Measurements from ENCODE around the gene PTPN7. TPM values are rescaled to one million over a fixed set of nuclear protein-coding genes. Genes with fewer than 3 reads are reported as not detected.

PTPN7 gene
- total RNA-seq, 4 donors from 2014 or later, result 1.3 to 4.3 (median 2.1) TPM

DNA sequence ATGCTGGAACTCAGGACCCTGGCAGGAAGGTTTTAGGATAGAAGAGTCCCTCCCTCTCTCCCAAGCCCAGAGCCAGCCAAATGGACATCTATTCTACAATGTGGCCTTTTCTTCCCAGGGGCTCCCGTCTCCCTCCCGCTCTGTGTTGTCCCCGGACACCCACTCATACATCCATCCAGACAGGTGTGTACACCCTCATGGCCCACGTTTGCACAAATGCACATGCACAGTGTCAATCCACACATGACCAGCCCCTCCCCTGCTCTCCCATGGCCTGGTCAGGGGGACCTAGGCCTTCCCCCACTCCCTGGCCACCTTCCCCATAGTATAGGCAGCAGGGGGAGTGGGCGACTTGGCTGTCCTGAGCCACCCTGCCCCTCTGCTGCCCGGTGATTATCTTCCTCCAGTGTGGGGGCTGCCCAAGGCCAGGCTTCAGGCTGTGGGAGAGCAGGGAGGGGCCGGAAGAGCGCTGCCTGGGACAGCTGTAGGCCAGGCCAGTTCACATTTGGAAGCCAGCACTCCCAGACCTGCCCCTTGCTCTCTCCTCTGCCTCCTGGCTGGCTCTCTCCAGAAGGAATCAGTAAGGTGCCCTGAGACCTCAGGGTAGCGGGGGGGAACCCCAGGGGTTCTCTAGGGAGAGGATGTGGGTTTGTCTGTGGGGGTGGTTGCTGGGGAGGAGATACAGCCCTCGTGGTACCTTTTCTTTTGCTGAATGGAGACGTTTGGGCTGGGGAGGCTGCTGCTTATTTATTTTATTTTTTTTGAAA, 4.1 kb upstream of the PTPN7 start:
- H3K27ac ChIP-seq, result no peak overlapping the region
- no peaks in the 10 kb centered on the region for H3K36me3 ChIP-seq
- no peak for TF ChIP-seq POLR2A (IDR thresholded peaks at IDR 0.05)
- TF ChIP-seq, protein P1, sequence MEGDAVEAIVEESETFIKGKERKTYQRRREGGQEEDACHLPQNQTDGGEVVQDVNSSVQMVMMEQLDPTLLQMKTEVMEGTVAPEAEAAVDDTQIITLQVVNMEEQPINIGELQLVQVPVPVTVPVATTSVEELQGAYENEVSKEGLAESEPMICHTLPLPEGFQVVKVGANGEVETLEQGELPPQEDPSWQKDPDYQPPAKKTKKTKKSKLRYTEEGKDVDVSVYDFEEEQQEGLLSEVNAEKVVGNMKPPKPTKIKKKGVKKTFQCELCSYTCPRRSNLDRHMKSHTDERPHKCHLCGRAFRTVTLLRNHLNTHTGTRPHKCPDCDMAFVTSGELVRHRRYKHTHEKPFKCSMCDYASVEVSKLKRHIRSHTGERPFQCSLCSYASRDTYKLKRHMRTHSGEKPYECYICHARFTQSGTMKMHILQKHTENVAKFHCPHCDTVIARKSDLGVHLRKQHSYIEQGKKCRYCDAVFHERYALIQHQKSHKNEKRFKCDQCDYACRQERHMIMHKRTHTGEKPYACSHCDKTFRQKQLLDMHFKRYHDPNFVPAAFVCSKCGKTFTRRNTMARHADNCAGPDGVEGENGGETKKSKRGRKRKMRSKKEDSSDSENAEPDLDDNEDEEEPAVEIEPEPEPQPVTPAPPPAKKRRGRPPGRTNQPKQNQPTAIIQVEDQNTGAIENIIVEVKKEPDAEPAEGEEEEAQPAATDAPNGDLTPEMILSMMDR (IDR thresholded peaks at IDR 0.05), result no peak
- 90 to 94% methylated on average over 7 to 9 of the region's 11 CpGs for WGBS, 2 donors
- no peak overlapping the region for H3K4me3 ChIP-seq (replicated peaks in 1 of 3)
- no peaks in the 10 kb centered on the region for H3K9me3 ChIP-seq
- H3K27me3 ChIP-seq, result no peaks in the 10 kb centered on the region
- DNase-seq, result no peak
- peaks cover 3 to 5% of the 10 kb centered on the region in 2 donors for H3K4me1 ChIP-seq
- intact Hi-C loops (cut with DNase I), result no loop called here

DNA sequence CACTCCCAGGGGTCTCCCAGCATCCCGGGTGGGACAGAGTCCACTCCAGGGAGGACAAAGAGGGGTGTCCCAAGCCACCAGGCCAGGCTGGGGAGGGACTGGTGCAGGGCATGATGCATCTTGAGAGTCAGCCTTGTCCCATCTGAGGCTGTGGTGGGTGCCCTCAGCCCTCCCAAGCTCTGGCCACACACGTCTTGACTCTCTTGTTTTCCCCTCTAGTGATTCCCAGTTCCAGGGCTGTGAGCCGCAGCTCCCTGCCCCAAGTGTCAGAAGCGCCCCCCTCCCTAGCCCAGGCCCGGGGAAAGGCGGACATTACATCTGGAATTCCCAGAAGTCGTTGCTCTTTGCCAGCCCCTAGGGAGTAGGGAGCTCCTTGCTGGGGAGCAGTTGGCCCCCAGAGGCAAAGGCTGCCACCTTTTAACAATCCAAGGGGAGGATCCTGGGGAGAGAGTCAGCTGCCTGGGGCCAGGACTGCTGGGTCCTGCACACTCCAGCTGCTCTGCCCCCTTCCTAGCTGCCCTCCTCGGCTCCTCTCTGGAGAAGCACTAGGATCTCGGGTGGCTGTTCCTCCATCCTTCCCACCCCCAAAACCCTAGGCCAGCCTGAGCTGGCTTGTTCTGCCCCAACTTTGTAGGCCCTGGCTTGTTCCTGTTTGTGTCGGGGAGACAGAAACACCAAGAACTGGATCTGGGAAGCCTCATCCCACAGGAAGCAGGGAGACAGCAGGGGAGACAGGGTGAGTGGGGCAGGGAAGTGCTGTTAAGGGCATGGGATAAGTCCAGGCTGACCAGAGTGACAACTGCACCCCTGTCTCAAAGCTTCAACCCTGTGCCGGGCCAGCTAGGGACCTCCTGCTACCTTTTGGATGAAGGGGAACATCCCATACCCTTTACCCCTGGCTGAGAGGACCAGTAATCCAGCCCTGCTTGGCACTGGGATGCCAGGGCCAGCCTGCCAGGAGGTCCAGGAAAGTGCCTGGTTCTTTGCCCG, 3.2 kb upstream of the PTPN7 start:
- Histone ChIP-seq H3K4me1 (peaks cover 3 to 5% of the 10 kb centered on the region in 2 donors), H3K9me3 (no peaks in the 10 kb centered on the region), H3K27me3 (no peaks in the 10 kb centered on the region), H3K27ac (no peak overlapping the region), H3K4me3 (replicated peaks in 1 of 3) (no peak overlapping the region), H3K36me3 (no peaks in the 10 kb centered on the region)
- TF ChIP-seq, protein P1 (IDR thresholded peaks at IDR 0.05), result no peak
- no peak for TF ChIP-seq POLR2A (IDR thresholded peaks at IDR 0.05)
- no peak for DNase-seq
- 69 to 82% methylated on average over 8 to 9 of the region's 12 CpGs for WGBS, 2 donors
- intact Hi-C loops (cut with DNase I), result no loop called here

DNA sequence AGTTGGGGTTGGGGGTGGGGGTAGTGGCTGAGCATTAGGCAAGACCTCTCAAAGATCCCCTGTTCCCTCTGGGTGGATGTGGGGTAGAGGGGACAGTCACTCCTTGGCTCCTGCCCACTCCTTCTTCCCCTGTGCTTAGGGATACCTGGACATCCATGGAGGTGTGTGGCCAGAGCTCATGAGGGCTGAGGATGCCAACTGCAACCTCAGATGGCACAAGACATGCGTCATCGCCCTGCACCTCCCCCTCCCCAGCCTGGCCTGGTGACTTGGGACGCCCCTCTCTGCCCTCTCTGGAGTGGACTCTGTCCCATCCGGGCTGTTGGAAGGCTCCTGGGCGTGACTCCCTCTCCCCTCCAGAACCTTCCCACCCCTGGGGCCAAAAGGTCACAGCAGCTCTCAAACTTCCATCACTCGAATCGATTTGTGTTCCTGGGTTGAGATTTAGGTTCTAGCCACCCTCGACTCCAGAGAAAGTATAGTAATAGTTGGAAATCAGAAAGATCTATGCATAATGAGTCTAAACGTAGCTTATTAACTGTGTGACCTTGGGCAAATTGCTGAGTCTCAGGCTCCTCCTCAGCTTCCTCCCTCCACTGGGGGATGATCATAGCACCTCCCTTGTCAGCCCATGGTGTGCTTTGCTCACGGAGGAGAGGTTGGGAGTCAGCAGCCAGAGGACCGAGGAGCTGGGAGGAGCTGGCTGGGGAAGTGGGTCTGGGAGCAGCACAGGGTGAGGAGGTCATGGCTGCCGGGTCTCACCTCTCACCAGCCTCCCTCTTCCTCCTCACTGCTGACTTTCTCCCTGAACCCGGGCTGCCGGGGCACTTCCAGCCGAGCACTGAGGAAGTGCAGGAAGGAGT, 2.2 kb upstream of the PTPN7 start:
- DNase-seq, result no peak
- H3K4me3 ChIP-seq (replicated peaks in 1 of 3), result no peak overlapping the region
- H3K36me3 ChIP-seq, result no peaks in the 10 kb centered on the region
- H3K27ac ChIP-seq, result no peak overlapping the region
- no peaks in the 10 kb centered on the region for H3K9me3 ChIP-seq
- no peaks in the 10 kb centered on the region for H3K27me3 ChIP-seq
- peaks cover under 1% of the 10 kb centered on the region in 2 donors for H3K4me1 ChIP-seq
- WGBS, 2 donors, result 59 to 68% methylated on average over 15 of the region's 15 CpGs
- no peak for TF ChIP-seq POLR2A (IDR thresholded peaks at IDR 0.05)
- TF ChIP-seq, protein P1 (IDR thresholded peaks at IDR 0.05), result no peak
- intact Hi-C loops (cut with DNase I), result no loop called here

DNA sequence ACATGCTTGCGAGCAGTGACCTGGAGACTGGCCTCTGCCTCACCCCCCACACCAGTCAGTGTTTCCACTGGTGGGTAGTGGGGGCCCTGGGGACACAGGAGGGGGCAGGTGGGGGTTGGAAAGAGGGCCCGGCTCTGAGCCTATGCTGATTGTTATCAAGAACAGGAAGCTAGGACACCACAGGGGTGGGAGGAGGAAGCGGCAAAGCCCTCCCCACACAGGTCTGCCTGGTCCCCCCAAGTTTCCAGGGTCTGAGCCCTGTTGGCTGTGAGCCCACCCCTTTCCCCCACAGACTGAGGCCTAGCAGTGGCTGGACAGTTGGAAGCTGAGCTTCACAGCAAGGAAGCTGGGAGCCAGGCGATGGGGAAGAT, 1.6 kb upstream of the PTPN7 start:
- 61 to 89% methylated on average over 3 of the region's 4 CpGs for WGBS, 2 donors
- Histone ChIP-seq H3K4me3 (replicated peaks in 1 of 3) (no peak overlapping the region), H3K36me3 (no peaks in the 10 kb centered on the region), H3K27ac (no peak overlapping the region), H3K27me3 (no peaks in the 10 kb centered on the region), H3K9me3 (no peaks in the 10 kb centered on the region), H3K4me1 (no peaks in the 10 kb centered on the region)
- TF ChIP-seq POLR2A (IDR thresholded peaks at IDR 0.05), result no peak
- TF ChIP-seq, protein P1 (IDR thresholded peaks at IDR 0.05), result no peak
- intact Hi-C loops (cut with DNase I), result no loop called here
- DNase-seq, result no peak
